ENCODE data around the gene ETV1.

ETV1 gene

GRCh38 chr7:13886356-13886755 is 103.1 kb downstream of the ETV1 start:
- TF ChIP-seq ELF4 (IDR thresholded peaks at IDR 0.05) = no peak
- no peak for TF ChIP-seq NFRKB (IDR thresholded peaks at IDR 0.05)
- TF ChIP-seq SUZ12 (IDR thresholded peaks at IDR 0.05) = no peak
- no peak for TF ChIP-seq TARDBP (IDR thresholded peaks at IDR 0.05)
- TF ChIP-seq PKNOX1 (IDR thresholded peaks at IDR 0.05) = no peak
- TF ChIP-seq ZNF384 (IDR thresholded peaks at IDR 0.05) = no peak
- TF ChIP-seq LEF1 (IDR thresholded peaks at IDR 0.05; ENCODE audit: borderline replicate concordance) = no peak
- TF ChIP-seq HDGF (IDR thresholded peaks at IDR 0.05; ENCODE audit: borderline replicate concordance) = no peak
- no peak for TF ChIP-seq ARNT (IDR thresholded peaks at IDR 0.05)
- no peak for TF ChIP-seq SP1 (IDR thresholded peaks at IDR 0.05)
- TF ChIP-seq FOXM1 (IDR thresholded peaks at IDR 0.05; ENCODE audit: borderline replicate concordance) = no peak
- no peak for TF ChIP-seq BHLHE40 (IDR thresholded peaks at IDR 0.05; ENCODE audit: borderline replicate concordance)
- TF ChIP-seq FOXK2 (IDR thresholded peaks at IDR 0.05) = no peak
- TF ChIP-seq FOXA1 (IDR thresholded peaks at IDR 0.05) = no peak
- no peak for TF ChIP-seq L3MBTL2 (conservative IDR thresholded peaks at IDR 0.05)
- TF ChIP-seq CTBP1 (IDR thresholded peaks at IDR 0.05; ENCODE audit: borderline replicate concordance) = no peak
- ChIA-PET POLR2A (no interaction called here), CTCF (no interaction called here)
- DNase-seq (ENCODE audit: extremely low spot score) = no peak

GRCh38 chr7:13882051-13882450 is 107.4 kb downstream of the ETV1 start:
- ChIA-PET CTCF (no interaction called here), POLR2A (no interaction called here)
- DNase-seq (ENCODE audit: extremely low spot score) = no peak
- no peak for TF ChIP-seq LEF1 (IDR thresholded peaks at IDR 0.05; ENCODE audit: borderline replicate concordance)
- TF ChIP-seq ELF4 (IDR thresholded peaks at IDR 0.05) = no peak
- no peak for TF ChIP-seq HDGF (IDR thresholded peaks at IDR 0.05; ENCODE audit: borderline replicate concordance)
- TF ChIP-seq ARNT (IDR thresholded peaks at IDR 0.05) = no peak
- TF ChIP-seq SP1 (IDR thresholded peaks at IDR 0.05) = no peak
- no peak for TF ChIP-seq BHLHE40 (IDR thresholded peaks at IDR 0.05; ENCODE audit: borderline replicate concordance)
- no peak for TF ChIP-seq ZNF384 (IDR thresholded peaks at IDR 0.05)
- TF ChIP-seq CTBP1 (IDR thresholded peaks at IDR 0.05; ENCODE audit: borderline replicate concordance) = no peak
- no peak for TF ChIP-seq TARDBP (IDR thresholded peaks at IDR 0.05)
- no peak for TF ChIP-seq FOXK2 (IDR thresholded peaks at IDR 0.05)
- no peak for TF ChIP-seq SUZ12 (IDR thresholded peaks at IDR 0.05)
- TF ChIP-seq FOXM1 (IDR thresholded peaks at IDR 0.05; ENCODE audit: borderline replicate concordance) = no peak
- no peak for TF ChIP-seq NFRKB (IDR thresholded peaks at IDR 0.05)
- no peak for TF ChIP-seq PKNOX1 (IDR thresholded peaks at IDR 0.05)
- TF ChIP-seq L3MBTL2 (conservative IDR thresholded peaks at IDR 0.05) = no peak
- TF ChIP-seq FOXA1 (IDR thresholded peaks at IDR 0.05) = no peak

GRCh38 chr7:13880789-13881188 is 108.7 kb downstream of the ETV1 start:
- no peak for DNase-seq (ENCODE audit: extremely low spot score)
- TF ChIP-seq NFRKB (IDR thresholded peaks at IDR 0.05) (no peak), ELF4 (IDR thresholded peaks at IDR 0.05) (no peak), LEF1 (IDR thresholded peaks at IDR 0.05; ENCODE audit: borderline replicate concordance) (no peak), L3MBTL2 (conservative IDR thresholded peaks at IDR 0.05) (no peak), HDGF (IDR thresholded peaks at IDR 0.05; ENCODE audit: borderline replicate concordance) (no peak), SP1 (IDR thresholded peaks at IDR 0.05) (no peak), PKNOX1 (IDR thresholded peaks at IDR 0.05) (no peak), ZNF384 (IDR thresholded peaks at IDR 0.05) (no peak), FOXM1 (IDR thresholded peaks at IDR 0.05; ENCODE audit: borderline replicate concordance) (no peak), SUZ12 (IDR thresholded peaks at IDR 0.05) (no peak), BHLHE40 (IDR thresholded peaks at IDR 0.05; ENCODE audit: borderline replicate concordance) (no peak), FOXA1 (IDR thresholded peaks at IDR 0.05) (no peak), ARNT (IDR thresholded peaks at IDR 0.05) (no peak), TARDBP (IDR thresholded peaks at IDR 0.05) (no peak), FOXK2 (IDR thresholded peaks at IDR 0.05) (no peak), CTBP1 (IDR thresholded peaks at IDR 0.05; ENCODE audit: borderline replicate concordance) (no peak)
- ChIA-PET POLR2A (no interaction called here), CTCF (no interaction called here)

- CTCF ChIA-PET = no interaction called here
- POLR2A ChIA-PET = no interaction called here
- no peak for DNase-seq (ENCODE audit: extremely low spot score)
- TF ChIP-seq SUZ12 (IDR thresholded peaks at IDR 0.05) = no peak
Observed at GRCh38 chr7:13879994-13880686, 109.3 kb downstream of the ETV1 start.

GRCh38 chr7:13879143-13879542 is 110.3 kb downstream of the ETV1 start:
- ChIA-PET POLR2A (no interaction called here), CTCF (no interaction called here)
- TF ChIP-seq ZNF384 (IDR thresholded peaks at IDR 0.05) (no peak), BHLHE40 (IDR thresholded peaks at IDR 0.05; ENCODE audit: borderline replicate concordance) (no peak), ELF4 (IDR thresholded peaks at IDR 0.05) (no peak), ARNT (IDR thresholded peaks at IDR 0.05) (no peak), SP1 (IDR thresholded peaks at IDR 0.05) (no peak), L3MBTL2 (conservative IDR thresholded peaks at IDR 0.05) (no peak)
- no peak for DNase-seq (ENCODE audit: extremely low spot score)

GRCh38 chr7:13878154-13878553 is 111.3 kb downstream of the ETV1 start:
- TF ChIP-seq SP1 (IDR thresholded peaks at IDR 0.05) (no peak), FOXK2 (IDR thresholded peaks at IDR 0.05) (no peak), NFRKB (IDR thresholded peaks at IDR 0.05) (no peak), CTBP1 (IDR thresholded peaks at IDR 0.05; ENCODE audit: borderline replicate concordance) (no peak), ARNT (IDR thresholded peaks at IDR 0.05) (no peak), FOXA1 (IDR thresholded peaks at IDR 0.05) (no peak), BHLHE40 (IDR thresholded peaks at IDR 0.05; ENCODE audit: borderline replicate concordance) (no peak), LEF1 (IDR thresholded peaks at IDR 0.05; ENCODE audit: borderline replicate concordance) (no peak), FOXM1 (IDR thresholded peaks at IDR 0.05; ENCODE audit: borderline replicate concordance) (no peak), HDGF (IDR thresholded peaks at IDR 0.05; ENCODE audit: borderline replicate concordance) (no peak), PKNOX1 (IDR thresholded peaks at IDR 0.05) (no peak), L3MBTL2 (conservative IDR thresholded peaks at IDR 0.05) (no peak), SUZ12 (IDR thresholded peaks at IDR 0.05) (no peak), ELF4 (IDR thresholded peaks at IDR 0.05) (no peak), ZNF384 (IDR thresholded peaks at IDR 0.05) (no peak), TARDBP (IDR thresholded peaks at IDR 0.05) (no peak)
- POLR2A ChIA-PET = no interaction called here

More at GRCh38 chr7:13878154-13878553, 111.3 kb downstream of the ETV1 start:
- CTCF ChIA-PET = no interaction called here
- DNase-seq (ENCODE audit: extremely low spot score) = no peak
